Measurements from ENCODE around the gene RRP1. TPM values are rescaled to one million over a fixed set of nuclear protein-coding genes. Genes with fewer than 3 reads are reported as not detected.

Gene RRP1
- total and polyA plus RNA-seq, 9 of the 15 experiments (the other 6 are each of a cell fraction or from before 2014, with no cell fraction given) = 0.89 to 105 (median 51.6) TPM

GRCh38 chr21:43766734-43767497, 22.5 kb upstream of the RRP1 start (continued):
- 0 out of 2 replicates have a peak, but pooled peaks have one; percentile 42 for TF ChIP-seq THAP12 (CRISPR knock-in tag; IDR thresholded peaks at IDR 0.05)
- no peak for TF ChIP-seq ZNF280B (CRISPR knock-in tag; IDR thresholded peaks at IDR 0.05)
- TF ChIP-seq RREB1 (CRISPR knock-in tag; IDR thresholded peaks at IDR 0.05) = no peak
- TF ChIP-seq MYNN (IDR thresholded peaks at IDR 0.05) = no peak
- no peak for TF ChIP-seq MYNN (CRISPR knock-in tag; IDR thresholded peaks at IDR 0.05)
- no peak for TF ChIP-seq ZNF395 (CRISPR knock-in tag; IDR thresholded peaks at IDR 0.05)
- TF ChIP-seq NR4A1 (CRISPR knock-in tag; IDR thresholded peaks at IDR 0.05) = no peak
- TF ChIP-seq NR4A1 (tag; IDR thresholded peaks at IDR 0.05) = no peak
- peak in 1 of 2 experiments; percentile 65; a peak in 1 of 4 replicates for TF ChIP-seq FOXA3 (CRISPR knock-in tag; conservative IDR thresholded peaks at IDR 0.05 in 1 of 2, IDR thresholded peaks at IDR 0.05 in 1 of 2)
- TF ChIP-seq SMARCA5 (IDR thresholded peaks at IDR 0.05) = peak; percentile 29; the same call in 1 of the 2 replicates
- TF ChIP-seq POLR3A (IDR thresholded peaks at IDR 0.05; ENCODE audit: borderline replicate concordance, extremely low read depth, insufficient read depth, insufficient read length) = no peak
- no peak for TF ChIP-seq FOXK1 (CRISPR knock-in tag; IDR thresholded peaks at IDR 0.05; ENCODE audit: borderline replicate concordance)
- no peak for TF ChIP-seq SNRNP70 (optimal IDR thresholded peaks at IDR 0.05; ENCODE audit: low read depth, low read length)
- TF ChIP-seq WHSC1 (IDR thresholded peaks at IDR 0.05; ENCODE audit: low read length) = peak; percentile 93
- no peak for TF ChIP-seq XRCC5 (IDR thresholded peaks at IDR 0.05; ENCODE audit: low read depth, low read length)
- peak; percentile 3; the same call in 1 of the 2 replicates for TF ChIP-seq NFRKB (IDR thresholded peaks at IDR 0.05; ENCODE audit: low read depth)
- peak; percentile 43 for TF ChIP-seq SUPT5H (IDR thresholded peaks at IDR 0.05)

Data from K562 (cell line).